Endodermal cell (in vitro differentiated cells): ENCODE measurements around the gene TPM2. TPM values are rescaled to one million over a fixed set of nuclear protein-coding genes. Genes with fewer than 3 reads are reported as not detected.

Source experiments
- DNase-seq: peaks from one replicate; pipeline ENCODE4 v3.0.0-alpha.2; 2017
- H3K27ac ChIP-seq: 2 replicates; pipeline ENCODE4 v1.5.1; 2013; ENCODE audit warnings: mild to moderate bottlenecking, low read depth, low read length, moderate library complexity
- H3K27me3 ChIP-seq: 2 replicates; pipeline ENCODE4 v1.6.1; 2013; ENCODE audit warnings: mild to moderate bottlenecking, low read length, moderate library complexity; ENCODE audit not compliant: insufficient read depth, control insufficient read depth, poor library complexity, severe bottlenecking
- H3K36me3 ChIP-seq: 2 replicates; pipeline ENCODE4 v1.7.0; 2013; ENCODE audit warnings: mild to moderate bottlenecking, low read length, moderate library complexity; ENCODE audit not compliant: control insufficient read depth, insufficient read depth
- H3K4me1 ChIP-seq: one replicate; pipeline ENCODE4 v1.7.0; 2013; ENCODE audit warnings: low read length; ENCODE audit not compliant: control insufficient read depth, insufficient read depth
- H3K4me3 ChIP-seq: 2 replicates; pipeline ENCODE4 v1.5.1; 2013; ENCODE audit warnings: mild to moderate bottlenecking, low read length, moderate library complexity
- H3K9ac ChIP-seq: 2 replicates; pipeline ENCODE4 v1.6.1; 2013; ENCODE audit warnings: mild to moderate bottlenecking, low read length, moderate library complexity; ENCODE audit not compliant: poor library complexity, severe bottlenecking; ENCODE audit errors: extremely low read depth
- H3K9me3 ChIP-seq: 2 replicates; pipeline ENCODE4 v1.6.1; 2013; ENCODE audit warnings: mild to moderate bottlenecking, low read length, moderate library complexity; ENCODE audit not compliant: control insufficient read depth
- H3K27ac Mint-ChIP-seq: 2 replicates; pipeline ENCODE4 v1.8.0; 2020; ENCODE audit warnings: mixed read lengths
- H3K27me3 Mint-ChIP-seq: 2 replicates; pipeline ENCODE4 v1.8.0; 2021; ENCODE audit warnings: mild to moderate bottlenecking, mixed read lengths; ENCODE audit not compliant: insufficient read depth
- H3K36me3 Mint-ChIP-seq: 2 replicates; pipeline ENCODE4 v1.8.0; 2020; ENCODE audit warnings: low read depth, mixed read lengths
- H3K4me1 Mint-ChIP-seq: 2 replicates; pipeline ENCODE4 v1.8.0; 2020; ENCODE audit warnings: mixed read lengths
- H3K4me3 Mint-ChIP-seq: 2 replicates; pipeline ENCODE4 v1.8.0; 2020; ENCODE audit warnings: mild to moderate bottlenecking, moderate library complexity, mixed read lengths
- H3K9me3 Mint-ChIP-seq: 2 replicates; pipeline ENCODE4 v1.8.0; 2020; ENCODE audit warnings: mild to moderate bottlenecking, mixed read lengths
- CTCF ChIP-seq: fragments of 200-600 bp; sonication (generic); conservative IDR thresholded peaks from 2 replicates; pipeline ENCODE4 v1.5.0; 2021; ENCODE audit warnings: antibody characterized with exemption, mild to moderate bottlenecking
- WGBS, 2 experiments: methylation state at CpG; one replicate each; pipeline versions ENCODE4 v1.1.5 to v1.1.7; 2013; ENCODE audit warnings: missing lambda C conversion rate in 2 of 2, mixed read lengths in 1 of 2; ENCODE audit not compliant: insufficient coverage in 1 of 2, insufficient read length in 1 of 2; 5-methylcytosine and 5-hydroxymethylcytosine counted together
- total RNA-seq, 2 donors: library from RNA; stranded (reverse); fragmentation: NEBNext Ultra II Directional in 1 of 2; extraction: Animal tissue kit (Norgen Biotek cat#: 25700) in 1 of 2; gene quantifications; 2 replicates in 1 of 2; 3 replicates in 1 of 2; pipeline ENCODE4 v1.2.1, GENCODE V29; 2021

Gene TPM2
- total RNA-seq, 2 donors from 2014 or later = 191 to 251 TPM

DNA sequence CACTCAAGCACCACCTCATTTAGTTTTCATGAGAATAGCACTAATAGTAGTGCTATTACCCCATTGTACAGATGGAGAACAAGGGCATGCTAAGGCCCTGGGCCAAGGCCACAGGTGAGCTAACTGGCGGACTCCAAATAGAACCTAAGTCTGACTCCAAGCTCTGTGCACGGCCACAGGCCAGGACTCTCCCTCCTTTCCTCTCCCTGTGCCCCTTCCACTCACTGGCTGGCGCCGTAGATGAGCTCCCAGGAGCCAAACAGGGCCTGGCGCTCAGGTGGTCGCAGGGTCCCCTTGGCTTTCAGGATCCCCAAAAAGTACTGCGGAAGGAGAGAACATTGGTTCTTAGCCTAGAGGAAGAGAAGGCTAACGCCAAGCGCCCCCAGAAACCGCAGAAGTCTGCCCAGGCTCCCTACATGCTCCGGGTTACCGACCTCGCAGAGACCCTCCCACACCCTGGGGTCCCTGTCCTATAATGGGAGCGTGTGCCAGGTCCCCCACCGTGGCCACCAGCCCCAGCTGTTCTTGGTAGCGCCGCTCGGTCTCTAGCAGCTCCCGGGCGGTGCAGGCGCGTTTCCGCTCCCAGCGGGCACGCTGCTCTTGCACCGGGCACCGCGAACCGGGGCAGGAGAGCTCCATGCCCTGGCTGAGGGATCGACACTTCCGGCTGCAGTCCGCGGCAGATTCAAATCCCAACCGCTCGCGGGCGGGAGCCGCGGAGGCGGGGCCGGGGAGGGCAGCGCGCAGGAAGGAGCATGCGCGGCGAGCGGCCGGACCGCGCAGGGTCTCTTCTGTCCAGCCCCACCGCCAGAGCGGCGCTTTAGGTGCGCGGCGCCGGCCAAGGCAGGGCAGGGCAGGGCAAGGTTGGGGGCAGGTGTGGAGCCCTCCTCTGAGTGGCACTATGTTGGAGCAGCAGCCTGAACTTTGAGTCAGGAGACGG lies 24.9 kb downstream of the TPM2 start, which contains the start of gene ARHGEF39:
ARHGEF39 (minus strand) TSS at position 665 of the 940 bp plus-strand sequence; CDS start at position 639, 26 bp downstream.
- H3K27me3 Mint-ChIP-seq = peaks cover 5% of the 10 kb centered on the region
- H3K9me3 ChIP-seq = no peaks in the 10 kb centered on the region
- peaks cover 26% of the 10 kb centered on the region for H3K36me3 ChIP-seq
- H3K27me3 ChIP-seq = no peaks in the 10 kb centered on the region
- H3K4me3 ChIP-seq = peak within 1 kb of the TSS; percentile 80
- peaks cover 25% of the 10 kb centered on the region for H3K36me3 Mint-ChIP-seq
- H3K4me1 ChIP-seq = peaks cover 5% of the 10 kb centered on the region
- 8 to 14% methylated on average over 28 to 58 of the region's 58 CpGs for WGBS, 2 experiments
- no peak within 1 kb of the TSS for H3K27ac ChIP-seq
- peak; percentile 97 for DNase-seq
- peak; percentile 62 for TF ChIP-seq CTCF
- no peaks in the 10 kb centered on the region for H3K9me3 Mint-ChIP-seq
- H3K9ac ChIP-seq = peak within 1 kb of the TSS; percentile 59
- peak within 1 kb of the TSS; percentile 66 for H3K27ac Mint-ChIP-seq
- H3K4me1 Mint-ChIP-seq = peaks cover 14% of the 10 kb centered on the region
- peak within 1 kb of the TSS; percentile 72 for H3K4me3 Mint-ChIP-seq

DNA sequence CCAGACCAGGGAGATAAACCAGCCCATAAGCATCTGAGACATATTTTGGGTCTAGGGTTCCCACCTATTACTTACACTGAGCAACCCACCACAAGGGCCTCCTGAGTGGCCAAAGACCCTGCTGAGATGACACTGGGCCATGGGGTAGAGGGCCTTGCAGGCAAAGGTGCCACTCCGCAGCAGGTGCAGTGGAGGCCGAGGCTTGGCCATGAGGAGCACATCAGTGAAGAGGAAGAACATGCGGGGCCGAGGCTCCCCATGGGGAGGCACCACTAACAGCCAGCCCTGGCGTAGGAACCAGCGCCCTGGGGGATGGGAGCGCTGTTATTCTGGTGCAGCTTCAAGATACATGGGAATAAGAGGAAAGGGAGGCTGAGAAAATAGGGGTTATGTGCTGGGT lies 27.3 kb downstream of the TPM2 start:
- no peak overlapping the region for H3K27ac ChIP-seq
- Mint-ChIP-seq H3K36me3 (peaks cover 27% of the 10 kb centered on the region), H3K27me3 (peaks cover 5% of the 10 kb centered on the region), H3K4me3 (no peak overlapping the region), H3K27ac (no peak overlapping the region), H3K9me3 (no peaks in the 10 kb centered on the region), H3K4me1 (peaks cover 18% of the 10 kb centered on the region)
- peaks cover 26% of the 10 kb centered on the region for H3K36me3 ChIP-seq
- H3K9ac ChIP-seq = no peak overlapping the region
- H3K4me3 ChIP-seq = no peak overlapping the region
- H3K9me3 ChIP-seq = no peaks in the 10 kb centered on the region
- H3K4me1 ChIP-seq = peaks cover 5% of the 10 kb centered on the region
- H3K27me3 ChIP-seq = no peaks in the 10 kb centered on the region
- no peak for TF ChIP-seq CTCF
- DNase-seq = no peak
- WGBS, 2 experiments = 98 to 100% methylated on average over 2 to 7 of the region's 7 CpGs

- no peaks in the 10 kb centered on the region for H3K9me3 ChIP-seq
- H3K27ac ChIP-seq = no peak overlapping the region
- Mint-ChIP-seq H3K27me3 (peaks cover 6% of the 10 kb centered on the region), H3K9me3 (no peaks in the 10 kb centered on the region), H3K27ac (peak overlapping the region; percentile 58), H3K4me3 (no peak overlapping the region), H3K36me3 (peaks cover 27% of the 10 kb centered on the region), H3K4me1 (peaks cover 18% of the 10 kb centered on the region)
- no peak for TF ChIP-seq CTCF
- DNase-seq = no peak
- no peak overlapping the region for H3K4me3 ChIP-seq
- H3K27me3 ChIP-seq = no peaks in the 10 kb centered on the region
- H3K9ac ChIP-seq = no peak overlapping the region
- H3K36me3 ChIP-seq = peaks cover 26% of the 10 kb centered on the region
- H3K4me1 ChIP-seq = peaks cover 5% of the 10 kb centered on the region
- 89 to 93% methylated on average over 3 of the region's 3 CpGs for WGBS, 2 experiments
Measured at GRCh38 chr9:35661756-35662350, 27.9 kb downstream of the TPM2 start.
